Thyroid gland (tissue), 4 donors: Measurements from ENCODE around the gene HYI. TPM values are rescaled to one million over a fixed set of nuclear protein-coding genes. Genes with fewer than 3 reads are reported as not detected.

Experiments
- DNase-seq, 2 donors: peaks; one replicate each; pipeline ENCODE4 v3.0.0-alpha.2; 2019
- H3K27ac ChIP-seq, 3 donors: fragments of 200-600 bp; sonication (generic); 1 replicate in 2 of 3; 2 replicates in 1 of 3; pipeline ENCODE4 v1.5.1; 2016 to 2019; ENCODE audit warnings: mild to moderate bottlenecking in 1 of 3, moderate library complexity in 1 of 3
- H3K27me3 ChIP-seq: fragments of 200-600 bp; sonication (generic); one replicate; pipeline ENCODE4 v1.5.1; 2019
- H3K36me3 ChIP-seq, 2 donors: fragments of 200-600 bp; sonication (generic); one replicate each; pipeline ENCODE4 v1.5.1; 2016 to 2019
- H3K4me1 ChIP-seq, 2 donors: fragments of 200-600 bp; sonication (generic); one replicate each; pipeline ENCODE4 v1.5.1; 2017 to 2019
- H3K4me3 ChIP-seq, 3 donors: fragments of 200-600 bp; sonication (generic); replicated peaks in 1 of 3; 1 replicate in 2 of 3; 2 replicates in 1 of 3; pipeline ENCODE4 v1.5.1; 2016; ENCODE audit warnings: mild to moderate bottlenecking in 1 of 3
- H3K9me3 ChIP-seq: fragments of 200-600 bp; sonication (generic); one replicate; pipeline ENCODE4 v1.5.1; 2017
- POLR2A ChIP-seq, 2 donors: fragments of 450-650 bp; IDR thresholded peaks; one replicate each; pipeline ENCODE4 v1.6.1; 2017; ENCODE audit warnings: antibody characterized with exemption in 2 of 2, mild to moderate bottlenecking in 2 of 2, moderate library complexity in 1 of 2
- WGBS, 2 donors: methylation state at CpG; one replicate each; pipeline ENCODE4 v1.1.5; 2017; 5-methylcytosine and 5-hydroxymethylcytosine counted together
- intact Hi-C: fragments of 100-400 bp; cut with DNase I; formaldehyde crosslinking; loops from one replicate; pipeline ENCODE4 v1.15.1; 2023
- total RNA-seq, 4 donors: library from RNA; depleted of rRNA; stranded (reverse); fragments of >200 nt; gene quantifications; one replicate each; pipeline ENCODE4 v1.2.3, GENCODE V29; 2016
- TF ChIP-seq, protein P1 (sequence below), 6 experiments: fragments of 200-600 bp in 3 of 6; fragments of 450-650 bp in 3 of 6; sonication (generic) in 3 of 6; IDR thresholded peaks; one replicate each; pipeline ENCODE4 v1.5.1; 2016 to 2019; ENCODE audit warnings: antibody characterized with exemption in 6 of 6, mild to moderate bottlenecking in 2 of 6, inconsistent platforms in 1 of 6, moderate library complexity in 1 of 6

HYI gene
- total RNA-seq, 4 donors from 2014 or later: 50.6 to 92.9 (median 65.6) TPM

DNA sequence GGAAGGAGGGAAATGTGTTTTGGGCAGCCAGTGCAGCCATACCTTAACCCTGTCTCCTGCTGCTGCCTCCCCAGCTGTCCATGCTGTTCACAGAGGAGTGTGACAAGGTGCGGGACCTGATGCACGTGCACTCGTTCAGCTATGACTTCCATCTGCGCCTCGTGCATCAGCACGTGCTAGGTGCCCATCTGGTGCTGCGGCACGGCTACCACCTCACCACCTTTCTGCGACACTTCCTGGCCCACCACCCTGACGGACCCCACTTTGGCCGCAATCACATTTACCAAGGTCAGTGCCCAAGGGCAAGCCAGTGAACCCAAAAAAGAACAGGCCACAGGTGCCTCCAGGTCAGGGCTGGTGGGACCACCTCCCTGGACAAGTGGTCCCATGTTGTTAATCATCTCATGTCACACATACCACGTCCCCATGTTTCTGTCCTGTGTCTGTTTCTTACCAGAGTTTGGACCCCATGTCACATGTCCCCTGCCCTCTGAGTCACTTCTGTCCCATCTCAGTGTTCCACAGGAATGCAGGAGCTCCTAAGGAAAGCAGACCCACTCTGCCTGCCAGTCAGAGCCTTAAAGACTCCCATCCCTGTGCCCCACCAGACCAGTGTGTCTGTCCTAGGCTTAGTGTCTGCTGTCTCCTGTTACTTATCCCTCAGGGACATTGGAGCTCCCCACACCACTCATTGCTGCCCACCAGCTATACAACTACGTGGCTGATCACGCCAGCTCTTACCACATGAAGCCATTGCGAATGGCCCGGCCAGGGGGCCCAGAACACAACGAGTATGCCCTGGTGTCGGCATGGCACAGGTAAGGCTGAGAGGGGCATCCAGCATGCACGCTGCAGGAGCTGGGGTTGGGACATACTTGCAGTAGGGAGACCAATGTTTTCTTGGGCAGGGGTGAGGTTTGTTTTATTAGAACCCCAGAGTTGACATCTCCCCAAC is 6.6 kb downstream of the HYI start:
- WGBS, 2 donors: 93 to 96% methylated on average over 16 to 19 of the region's 19 CpGs
- TF ChIP-seq POLR2A (IDR thresholded peaks at IDR 0.05): no peak
- TF ChIP-seq, protein P1, sequence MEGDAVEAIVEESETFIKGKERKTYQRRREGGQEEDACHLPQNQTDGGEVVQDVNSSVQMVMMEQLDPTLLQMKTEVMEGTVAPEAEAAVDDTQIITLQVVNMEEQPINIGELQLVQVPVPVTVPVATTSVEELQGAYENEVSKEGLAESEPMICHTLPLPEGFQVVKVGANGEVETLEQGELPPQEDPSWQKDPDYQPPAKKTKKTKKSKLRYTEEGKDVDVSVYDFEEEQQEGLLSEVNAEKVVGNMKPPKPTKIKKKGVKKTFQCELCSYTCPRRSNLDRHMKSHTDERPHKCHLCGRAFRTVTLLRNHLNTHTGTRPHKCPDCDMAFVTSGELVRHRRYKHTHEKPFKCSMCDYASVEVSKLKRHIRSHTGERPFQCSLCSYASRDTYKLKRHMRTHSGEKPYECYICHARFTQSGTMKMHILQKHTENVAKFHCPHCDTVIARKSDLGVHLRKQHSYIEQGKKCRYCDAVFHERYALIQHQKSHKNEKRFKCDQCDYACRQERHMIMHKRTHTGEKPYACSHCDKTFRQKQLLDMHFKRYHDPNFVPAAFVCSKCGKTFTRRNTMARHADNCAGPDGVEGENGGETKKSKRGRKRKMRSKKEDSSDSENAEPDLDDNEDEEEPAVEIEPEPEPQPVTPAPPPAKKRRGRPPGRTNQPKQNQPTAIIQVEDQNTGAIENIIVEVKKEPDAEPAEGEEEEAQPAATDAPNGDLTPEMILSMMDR (IDR thresholded peaks at IDR 0.05): no peak
- intact Hi-C loops: no loop called here
- no peak overlapping the region for H3K4me3 ChIP-seq
- H3K9me3 ChIP-seq: no peaks in the 10 kb centered on the region
- no peak overlapping the region for H3K27ac ChIP-seq
- no peaks in the 10 kb centered on the region for H3K4me1 ChIP-seq
- no peak for DNase-seq
- no peaks in the 10 kb centered on the region for H3K27me3 ChIP-seq
- H3K36me3 ChIP-seq: peaks cover 77 to 85% of the 10 kb centered on the region in 2 donors

DNA sequence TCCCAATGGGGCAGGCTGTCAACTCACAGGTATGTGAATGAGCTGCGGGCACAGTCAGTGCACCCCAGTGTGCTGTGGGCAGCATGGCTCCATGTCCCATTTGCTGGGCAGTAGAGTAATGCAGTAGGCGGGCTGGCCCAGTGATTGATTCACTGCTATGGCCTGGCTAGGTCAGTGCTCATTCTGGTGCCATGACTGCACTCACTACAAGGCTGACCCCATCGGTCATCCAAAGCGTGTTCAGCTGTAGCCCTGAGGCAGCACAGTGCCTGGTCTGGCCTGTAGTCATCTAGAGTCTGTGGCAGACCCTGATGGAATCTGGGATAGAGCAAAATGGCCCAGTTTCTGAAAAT is 7.4 kb downstream of the HYI start:
- no peak overlapping the region for H3K27ac ChIP-seq
- peaks cover 80 to 85% of the 10 kb centered on the region in 2 donors for H3K36me3 ChIP-seq
- H3K27me3 ChIP-seq: no peaks in the 10 kb centered on the region
- H3K4me1 ChIP-seq: no peaks in the 10 kb centered on the region
- no peak overlapping the region for H3K4me3 ChIP-seq
- intact Hi-C loops: no loop called here
- 96 to 98% methylated on average over 4 of the region's 4 CpGs for WGBS, 2 donors
- no peak for DNase-seq
- no peak for TF ChIP-seq POLR2A (IDR thresholded peaks at IDR 0.05)
- TF ChIP-seq, protein P1 (IDR thresholded peaks at IDR 0.05): no peak
- no peaks in the 10 kb centered on the region for H3K9me3 ChIP-seq

DNA sequence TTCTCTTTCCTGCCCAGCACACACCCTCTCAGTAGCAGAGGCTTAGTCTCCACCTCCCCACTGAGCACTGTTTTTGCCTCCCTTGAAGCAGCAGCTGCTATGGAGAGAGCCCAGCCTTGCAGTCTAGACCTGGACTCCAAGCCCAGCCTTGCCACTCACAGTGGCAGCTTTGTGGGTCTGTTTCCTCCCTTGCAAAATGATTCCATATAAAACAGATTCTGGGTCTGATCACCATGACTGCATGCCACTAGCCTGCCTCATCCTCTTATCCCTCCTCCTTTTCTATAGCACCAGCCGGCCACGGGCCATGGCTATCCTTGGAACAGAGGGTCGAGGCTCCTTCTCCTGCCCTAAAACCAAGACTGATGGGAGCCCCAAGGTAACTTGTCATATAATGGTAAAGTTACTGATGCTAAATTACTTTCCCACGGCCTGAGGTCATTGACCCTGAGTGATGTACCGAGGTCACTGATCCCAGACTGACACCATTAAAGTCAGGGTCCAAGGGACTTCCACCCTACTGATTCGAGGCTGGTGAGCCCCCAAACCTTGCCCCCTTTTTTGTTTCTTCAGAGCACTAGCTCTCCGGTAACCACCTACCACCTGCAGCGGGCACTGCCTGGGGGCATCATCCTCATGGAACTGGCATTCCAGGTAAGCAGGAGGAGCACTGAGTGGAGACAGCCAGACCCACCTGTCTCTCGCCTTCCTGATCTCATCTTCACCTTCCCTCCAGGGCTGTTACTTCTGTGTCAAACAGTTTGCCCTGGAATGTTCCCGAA is 7.9 kb downstream of the HYI start:
- TF ChIP-seq, protein P1 (IDR thresholded peaks at IDR 0.05): no peak
- no peak for TF ChIP-seq POLR2A (IDR thresholded peaks at IDR 0.05)
- Histone ChIP-seq H3K27ac (no peak overlapping the region), H3K27me3 (no peaks in the 10 kb centered on the region), H3K4me1 (no peaks in the 10 kb centered on the region), H3K9me3 (no peaks in the 10 kb centered on the region), H3K4me3 (no peak overlapping the region), H3K36me3 (peaks cover 81 to 84% of the 10 kb centered on the region in 2 donors)
- 97% methylated on average over 10 of the region's 10 CpGs for WGBS, 2 donors
- no peak for DNase-seq
- intact Hi-C loops: no loop called here

DNA sequence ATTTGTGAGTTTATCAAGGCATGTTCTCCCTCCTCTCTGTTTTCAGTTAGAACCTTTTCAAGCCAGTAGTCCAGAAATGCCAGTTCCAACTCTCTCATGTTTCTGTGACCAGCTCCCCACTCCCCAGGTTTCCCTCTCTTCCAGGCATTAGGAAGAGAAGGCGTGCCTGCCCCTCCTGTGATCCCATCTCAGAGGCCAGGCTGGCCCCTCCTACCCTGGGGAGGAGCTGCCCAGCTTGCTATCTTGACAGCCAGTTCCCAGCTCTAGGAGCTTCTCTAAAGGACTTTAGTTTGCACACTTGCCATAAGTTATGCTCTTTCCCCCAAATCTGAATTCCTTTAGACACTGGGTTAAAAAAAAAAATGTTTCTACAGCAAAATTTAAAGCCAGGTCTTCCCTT is 8.9 kb downstream of the HYI start:
- Histone ChIP-seq H3K4me1 (no peaks in the 10 kb centered on the region), H3K4me3 (no peak overlapping the region), H3K27ac (no peak overlapping the region), H3K9me3 (no peaks in the 10 kb centered on the region), H3K27me3 (no peaks in the 10 kb centered on the region), H3K36me3 (peaks cover 80 to 87% of the 10 kb centered on the region in 2 donors)
- no peak for DNase-seq
- TF ChIP-seq, protein P1 (IDR thresholded peaks at IDR 0.05): no peak
- TF ChIP-seq POLR2A (IDR thresholded peaks at IDR 0.05): no peak
- intact Hi-C loops: no loop called here
- 88 to 94% methylated on average over 1 of the region's 1 CpG for WGBS, 2 donors
